GM06990 (cell line): ENCODE results near the gene INTS14.

ENCODE experiments used
- DNase-seq: peaks from one replicate; pipeline ENCODE4 v3.0.0-alpha.2; 2011; ENCODE audit not compliant: insufficient read length; ENCODE audit errors: extremely low read depth
- H3K27me3 ChIP-seq: replicated peaks from 2 replicates; pipeline ENCODE4 v1.6.0; 2011; ENCODE audit warnings: low read length; ENCODE audit not compliant: control insufficient read depth, insufficient read depth
- H3K36me3 ChIP-seq: 2 replicates; pipeline ENCODE4 v1.5.1; 2011; ENCODE audit warnings: low read length; ENCODE audit not compliant: control insufficient read depth, insufficient read depth
- H3K4me3 ChIP-seq: replicated peaks from 2 replicates; pipeline ENCODE4 v1.5.1; 2011; ENCODE audit warnings: low read depth, mild to moderate bottlenecking, control low read depth, low read length
- CTCF ChIP-seq: IDR thresholded peaks from 2 replicates; pipeline ENCODE4 v1.5.1; 2011; ENCODE audit warnings: low read length, control low read depth, mild to moderate bottlenecking, inconsistent platforms; ENCODE audit not compliant: insufficient read depth, poor library complexity, severe bottlenecking

The INTS14 gene

GRCh38 chr15:65610871-65611718 lies at the start of gene INTS14:
Gene INTS14 (minus strand): TSS chr15:65611131. CDS start chr15:65607380, 3,751 bp downstream.
- Histone ChIP-seq H3K36me3 (peaks cover 2% of the 10 kb centered on the region; the same call in 1 of the 2 replicates), H3K4me3 (peak within 1 kb of the TSS; percentile 86), H3K27me3 (no peaks in the 10 kb centered on the region)
- DNase-seq = peak; percentile 96
- TF ChIP-seq CTCF = peak; percentile 76

GRCh38 chr15:65659502-65660052 lies 48.6 kb upstream of the INTS14 start:
- no peak for DNase-seq
- H3K4me3 ChIP-seq = no peak overlapping the region
- no peak for TF ChIP-seq CTCF
- peaks cover 7% of the 10 kb centered on the region for H3K36me3 ChIP-seq
- H3K27me3 ChIP-seq = no peaks in the 10 kb centered on the region

DNA sequence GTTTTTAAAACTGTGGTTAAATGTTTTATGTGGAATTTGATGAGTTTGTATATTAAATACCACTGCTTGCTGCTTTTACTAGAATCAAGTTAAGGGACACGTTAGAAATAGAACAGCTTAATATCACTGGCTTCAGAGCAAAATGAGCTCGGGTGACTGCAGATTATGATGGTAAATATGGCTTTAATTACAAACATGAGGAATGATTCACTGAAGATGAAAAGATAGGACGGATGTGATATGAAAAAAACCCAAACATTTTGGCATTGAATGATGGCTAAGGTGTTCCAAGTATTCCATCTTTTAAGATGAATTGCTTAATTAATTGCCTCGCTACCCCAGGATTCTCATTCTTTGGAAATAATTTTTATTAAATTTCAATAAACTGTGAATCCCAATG lies 44.5 kb upstream of the INTS14 start:
- no peak for DNase-seq
- H3K36me3 ChIP-seq = peaks cover 19% of the 10 kb centered on the region
- TF ChIP-seq CTCF = no peak

GRCh38 chr15:65655026-65655425 lies 44.1 kb upstream of the INTS14 start:
- DNase-seq = no peak
- no peaks in the 10 kb centered on the region for H3K27me3 ChIP-seq
- TF ChIP-seq CTCF = no peak
- no peak overlapping the region for H3K4me3 ChIP-seq
- H3K36me3 ChIP-seq = peaks cover 19% of the 10 kb centered on the region

More for the DNA sequence above, 44.5 kb upstream of the INTS14 start:
- Histone ChIP-seq H3K27me3 (no peaks in the 10 kb centered on the region), H3K4me3 (no peak overlapping the region)

DNA sequence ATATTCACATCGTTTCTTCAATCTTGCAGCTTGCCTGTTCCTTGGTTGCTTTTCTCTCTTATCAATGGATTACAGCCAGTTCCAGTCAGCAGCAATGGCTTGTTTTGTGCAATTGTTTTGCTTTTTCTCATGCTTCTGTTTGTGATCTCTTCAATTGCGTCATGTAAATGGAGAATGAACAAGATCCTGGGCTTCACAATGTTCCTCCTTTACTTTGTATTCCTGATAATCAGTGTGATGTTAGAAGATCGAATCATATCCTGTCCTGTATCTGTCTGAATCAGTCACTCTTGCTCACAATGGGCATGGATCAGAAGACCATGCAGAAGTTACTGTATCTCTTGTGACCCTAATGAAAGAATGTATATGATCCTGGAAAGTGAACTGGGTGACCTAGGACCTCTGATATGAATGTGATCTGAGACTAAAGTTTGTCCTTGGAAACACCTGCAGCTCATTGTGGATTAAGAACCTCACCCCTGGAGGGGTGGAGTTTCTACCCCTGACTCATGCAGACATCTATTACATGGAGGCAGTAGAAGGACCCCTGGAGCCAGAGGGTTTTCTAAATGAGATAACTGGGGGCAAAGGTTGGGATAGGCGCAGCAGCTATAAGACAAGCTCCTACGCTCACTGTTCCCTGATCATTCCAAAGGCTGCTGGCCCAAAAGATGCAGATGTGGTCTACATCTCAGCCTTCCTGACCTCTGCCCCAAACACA lies 43.0 kb upstream of the INTS14 start:
- DNase-seq = no peak
- Histone ChIP-seq H3K4me3 (no peak overlapping the region), H3K27me3 (no peaks in the 10 kb centered on the region), H3K36me3 (peaks cover 19% of the 10 kb centered on the region)
- no peak for TF ChIP-seq CTCF
